GM21423 (cell line): ENCODE results near the gene ENGASE.

ENCODE experiments used
- ATAC-seq: cut with Tn5 transposase; IDR thresholded peaks from one replicate; pipeline ENCODE4 v1.9.1; 2021; ENCODE audit warnings: mild to moderate bottlenecking, moderate library complexity; ENCODE audit not compliant: unreplicated experiment

The ENGASE gene

DNA sequence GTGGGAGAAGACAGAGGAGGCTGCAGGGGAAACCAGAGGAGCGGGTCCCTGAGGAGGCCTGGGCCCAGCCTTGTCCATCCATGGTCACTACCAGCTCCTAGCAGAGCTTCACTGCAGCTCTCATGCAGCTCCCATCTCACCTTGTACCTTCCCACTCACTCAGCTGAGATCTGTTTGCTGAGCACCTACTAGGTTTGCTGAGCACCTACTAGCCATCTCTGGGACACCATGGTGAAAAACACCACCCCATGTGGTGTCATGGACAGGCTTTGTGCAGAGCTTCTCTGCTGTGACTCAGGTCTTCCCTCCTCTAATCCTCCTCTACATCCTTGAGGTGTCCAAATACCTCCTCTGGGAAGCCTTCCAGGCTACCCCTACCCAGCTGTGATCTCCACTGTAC, 58.6 kb downstream of the ENGASE start:
- no peak for ATAC-seq

DNA sequence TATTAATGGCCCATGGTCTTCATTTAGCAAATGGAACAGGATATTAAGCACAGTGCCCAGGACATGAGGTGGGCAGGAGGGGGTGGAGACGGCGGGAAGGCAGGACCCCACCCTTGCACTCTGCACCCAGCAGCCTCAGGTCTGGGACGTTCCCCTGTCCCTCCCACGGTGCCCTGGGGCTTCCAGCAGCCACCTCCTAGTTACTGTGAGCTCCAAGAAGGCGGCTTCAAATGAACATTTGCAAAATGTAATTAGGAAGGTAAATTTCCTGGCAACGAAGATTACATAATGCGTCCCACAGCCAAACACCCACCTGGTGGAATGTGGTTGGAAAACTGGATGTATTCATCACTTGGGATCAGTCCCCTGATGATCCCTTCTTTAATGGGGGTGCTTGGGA, 59.4 kb downstream of the ENGASE start:
- no peak for ATAC-seq

DNA sequence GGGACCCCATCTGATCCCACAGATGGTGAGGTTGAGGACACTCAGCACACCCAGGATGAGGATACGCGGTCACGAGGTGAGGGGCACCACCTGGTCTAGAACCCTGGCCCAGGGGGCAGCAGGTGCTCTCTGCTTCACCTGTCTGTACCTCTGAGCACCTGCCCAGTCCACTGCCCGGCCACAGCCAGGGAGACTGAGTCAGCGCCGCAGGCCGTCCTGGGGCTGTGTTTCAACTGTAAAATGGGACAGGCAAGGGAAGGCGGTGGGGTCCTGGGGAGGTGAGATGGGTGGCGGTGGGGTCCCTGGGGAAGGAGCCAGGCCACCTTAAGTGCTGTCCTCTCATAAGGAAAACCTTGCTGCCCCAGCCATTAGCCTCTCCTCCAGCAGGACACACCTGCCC, 60.4 kb downstream of the ENGASE start:
- ATAC-seq: no peak

DNA sequence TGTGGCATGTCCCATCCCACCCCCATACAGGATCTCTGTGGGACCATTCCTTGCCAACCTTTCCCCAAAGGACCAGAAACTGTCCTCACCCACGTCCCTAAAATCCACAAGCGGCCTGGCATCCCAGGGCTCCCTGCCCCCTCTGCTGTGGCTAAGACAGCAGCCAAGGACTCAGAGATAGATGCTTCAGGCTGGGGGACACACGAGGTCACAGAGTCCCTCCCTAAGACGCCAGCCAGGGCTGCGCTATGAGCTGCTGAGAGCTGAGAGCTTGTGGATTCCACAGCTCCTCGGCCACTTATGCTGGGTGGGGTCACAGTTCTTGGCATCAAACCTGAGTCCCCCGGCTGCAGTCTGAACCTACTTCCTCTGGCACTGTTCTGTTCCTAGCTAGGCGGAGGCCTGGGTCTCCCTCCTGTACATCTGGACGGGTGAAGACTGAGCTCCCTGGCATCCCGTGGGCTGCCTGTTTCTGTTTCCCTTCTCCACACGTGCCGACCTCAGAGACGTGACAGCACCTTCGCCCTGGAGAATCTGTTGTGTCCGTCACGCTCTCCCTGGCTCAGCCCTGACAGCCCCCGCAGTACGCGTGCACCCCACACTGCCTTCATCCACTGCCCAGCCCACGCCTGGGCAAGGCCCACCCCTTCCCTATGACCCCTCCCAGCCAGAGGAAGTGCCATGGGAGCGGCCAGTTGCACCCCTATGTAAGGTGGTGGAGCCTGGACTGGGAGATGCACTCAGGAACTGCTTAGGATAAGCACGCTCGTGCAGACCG, 61.2 kb downstream of the ENGASE start:
- no peak for ATAC-seq
